DLD1 (cell line): ENCODE results near the gene PTPRF.

Experiments used
- in situ Hi-C: cut with HindIII; loops from 2 replicates; pipeline ENCODE4 v1.10.0; 2017; ENCODE audit warnings: low sequenced_read_pairs

PTPRF gene

DNA sequence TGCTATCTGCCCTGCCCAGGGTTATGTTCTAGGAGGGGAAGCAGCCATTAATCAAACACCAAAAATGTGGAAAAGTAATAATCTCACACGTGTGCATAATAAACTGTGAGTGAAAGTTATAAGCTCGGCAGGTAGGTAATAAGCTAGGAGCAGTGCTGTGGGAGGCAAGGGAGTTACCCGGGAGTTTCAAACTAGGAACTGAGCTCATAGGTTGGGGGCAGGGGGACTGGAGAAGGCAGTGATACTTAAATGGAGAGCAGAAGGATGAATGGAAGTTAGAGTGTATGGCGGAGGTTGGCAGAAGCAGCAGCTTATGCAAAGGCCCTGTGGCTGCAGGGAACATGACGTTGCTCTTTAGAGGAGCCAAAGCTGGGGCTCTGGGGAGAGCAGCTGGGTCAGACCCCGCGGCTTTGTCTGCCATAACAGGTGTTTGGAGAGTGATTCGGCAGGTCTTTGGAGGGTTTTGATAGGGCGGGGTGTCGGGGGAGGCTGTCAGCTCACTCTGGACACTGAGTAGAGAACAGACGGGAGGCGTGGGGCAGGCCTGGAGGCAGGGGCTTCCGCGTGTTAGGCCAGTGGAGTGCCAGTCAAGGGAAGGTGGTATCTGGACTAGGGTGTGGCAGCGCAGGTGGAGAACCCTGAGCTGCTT lies 20.0 kb downstream of the PTPRF start:
- in situ Hi-C loops: no loop called here

DNA sequence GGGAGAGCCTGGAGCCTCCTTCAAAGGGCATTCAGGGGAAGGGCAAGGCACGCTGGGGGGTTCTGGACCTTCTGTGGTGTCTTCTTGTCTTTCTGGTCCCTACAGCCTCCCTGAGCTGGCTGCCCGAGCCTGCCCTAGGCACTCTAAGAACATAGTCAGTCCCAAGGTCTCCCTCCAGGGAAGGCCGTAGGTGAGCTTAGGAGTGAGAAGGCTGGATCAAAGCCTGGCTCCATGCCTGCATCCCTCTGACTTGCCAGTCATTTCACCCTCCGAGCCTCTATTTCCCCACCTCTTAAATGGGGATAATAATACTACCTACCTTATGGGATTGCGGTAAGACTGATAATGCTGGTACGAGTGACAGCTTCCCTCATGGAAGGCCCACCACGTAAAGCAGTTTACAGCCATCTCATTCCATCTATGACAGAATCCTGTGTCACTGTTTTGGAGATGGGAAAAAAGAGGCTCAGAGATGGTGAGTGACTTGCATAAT lies 20.8 kb downstream of the PTPRF start:
- in situ Hi-C loops: no loop called here

DNA sequence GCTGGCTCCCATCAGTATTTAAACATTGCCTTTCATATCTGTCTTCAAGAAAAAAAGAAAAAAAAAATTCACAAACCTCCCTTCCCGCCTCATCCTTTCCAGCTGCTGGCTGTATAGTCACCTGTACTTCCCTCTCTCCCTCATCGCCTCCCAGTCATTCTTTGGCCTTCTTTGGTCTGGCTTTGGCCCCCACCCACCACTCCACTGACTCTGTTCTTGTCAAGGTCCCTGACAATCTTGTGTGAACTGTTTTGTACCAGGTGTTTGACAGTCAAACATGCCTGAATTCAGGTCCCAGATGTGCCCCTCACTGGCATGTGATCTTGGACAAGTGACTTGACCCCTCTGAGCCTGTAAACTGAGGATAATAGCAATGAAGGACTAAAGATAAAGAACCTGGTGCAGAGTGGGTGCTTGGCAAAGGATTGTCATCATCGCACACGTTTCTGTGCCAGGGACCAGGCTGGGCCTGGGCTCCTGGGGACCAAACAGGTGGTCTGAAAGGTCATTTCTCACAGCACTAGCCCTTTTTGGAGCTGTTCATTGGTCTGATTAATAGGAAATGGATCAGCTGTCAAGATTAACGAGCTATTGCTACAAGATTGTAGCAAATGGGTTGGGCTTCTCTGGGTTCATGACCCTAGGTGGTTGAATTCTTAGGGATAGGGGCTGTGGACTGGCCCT lies 21.5 kb downstream of the PTPRF start:
- in situ Hi-C loops: no loop called here

DNA sequence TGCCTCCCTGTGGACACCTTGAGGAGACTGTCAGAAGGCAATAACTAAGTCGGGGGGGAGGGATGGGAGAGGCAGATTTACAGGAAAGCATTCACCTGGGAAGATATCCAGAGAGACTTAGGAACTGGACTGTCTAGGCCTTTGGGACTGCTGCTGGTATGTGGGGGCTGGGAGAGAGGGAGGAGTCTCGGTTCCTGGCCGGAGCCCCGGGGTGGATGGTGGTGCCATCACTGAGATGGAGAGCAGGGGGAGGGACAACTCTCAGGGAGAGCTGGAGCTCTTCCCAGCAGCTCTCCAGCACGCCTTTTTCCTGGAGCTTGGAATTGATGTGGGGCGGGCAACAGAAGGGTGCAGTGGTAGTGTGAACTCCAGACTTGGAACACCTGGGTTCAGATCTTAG lies 22.1 kb downstream of the PTPRF start:
- in situ Hi-C loops: no loop called here

DNA sequence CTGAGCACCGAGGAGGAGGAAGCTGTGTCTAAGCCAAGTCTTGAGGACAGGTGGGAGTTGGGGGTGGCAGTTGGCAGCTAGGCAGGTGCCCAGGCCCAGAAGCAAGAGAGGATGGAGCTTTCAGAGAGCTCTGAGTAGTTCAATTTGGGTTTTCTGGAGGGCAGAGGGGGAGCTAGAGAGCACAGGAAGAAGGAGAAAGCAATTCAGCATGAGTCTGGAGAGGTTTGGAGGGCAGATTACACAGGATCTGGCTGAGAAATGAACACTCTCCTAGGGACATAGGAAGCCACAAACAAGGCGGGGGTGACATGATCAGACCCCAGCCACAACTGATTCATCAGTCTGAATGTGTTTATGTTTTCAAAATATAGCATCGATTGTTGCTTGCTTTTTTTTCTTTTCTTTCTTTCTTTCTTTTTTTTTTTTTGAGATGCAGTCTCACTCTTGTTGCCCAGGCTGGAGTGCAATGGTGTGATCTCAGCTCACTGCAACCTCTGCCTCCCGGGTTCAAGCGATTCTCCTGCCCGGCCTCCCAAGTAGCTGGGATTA lies 23.8 kb downstream of the PTPRF start:
- in situ Hi-C loops: no loop called here

DNA sequence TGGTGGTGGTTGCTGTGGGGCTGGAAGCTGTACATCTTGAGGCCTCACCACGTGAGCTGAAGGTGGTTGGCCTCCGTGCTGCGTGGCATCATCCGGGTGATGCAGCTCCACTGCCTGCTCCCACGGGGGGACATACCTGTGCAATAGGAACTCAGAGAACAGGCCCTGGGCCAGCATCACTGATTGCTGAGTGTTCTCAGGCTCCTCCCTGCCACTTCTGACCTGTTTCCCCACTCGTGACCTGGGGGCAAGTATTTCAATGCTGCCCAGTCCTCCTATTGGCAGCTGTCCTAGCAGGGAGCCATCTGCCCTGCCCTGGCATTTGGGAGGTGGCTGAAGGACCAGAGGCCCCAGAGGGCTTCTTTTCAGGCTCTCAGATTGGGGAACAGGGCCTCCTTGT lies 26.1 kb downstream of the PTPRF start:
- in situ Hi-C loops: no loop called here

DNA sequence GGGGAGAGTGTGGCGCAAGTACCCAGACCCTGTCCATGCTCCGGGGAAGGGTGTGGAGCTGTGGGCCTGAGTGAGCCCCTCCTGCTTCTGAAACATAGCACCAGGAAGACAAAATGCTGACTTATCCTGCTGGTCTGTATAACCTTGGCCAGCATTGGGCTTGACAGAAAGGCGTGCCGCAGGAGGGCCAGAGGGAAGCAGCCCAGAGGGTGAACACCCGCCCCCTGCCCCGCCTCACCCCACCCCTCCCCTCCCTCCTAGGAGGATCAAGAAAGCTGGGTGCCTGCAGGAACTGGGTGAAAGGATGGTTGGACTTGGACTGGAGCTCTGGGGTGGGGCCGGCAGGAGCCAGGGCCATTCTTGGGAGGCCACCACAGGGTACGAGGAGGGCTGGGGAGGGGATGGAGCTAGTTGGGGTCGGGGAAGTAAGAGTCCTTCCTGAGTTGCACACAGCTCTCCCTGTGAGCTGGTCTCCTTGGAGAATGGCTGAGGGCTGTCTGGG lies 27.1 kb downstream of the PTPRF start:
- in situ Hi-C loops: no loop called here

DNA sequence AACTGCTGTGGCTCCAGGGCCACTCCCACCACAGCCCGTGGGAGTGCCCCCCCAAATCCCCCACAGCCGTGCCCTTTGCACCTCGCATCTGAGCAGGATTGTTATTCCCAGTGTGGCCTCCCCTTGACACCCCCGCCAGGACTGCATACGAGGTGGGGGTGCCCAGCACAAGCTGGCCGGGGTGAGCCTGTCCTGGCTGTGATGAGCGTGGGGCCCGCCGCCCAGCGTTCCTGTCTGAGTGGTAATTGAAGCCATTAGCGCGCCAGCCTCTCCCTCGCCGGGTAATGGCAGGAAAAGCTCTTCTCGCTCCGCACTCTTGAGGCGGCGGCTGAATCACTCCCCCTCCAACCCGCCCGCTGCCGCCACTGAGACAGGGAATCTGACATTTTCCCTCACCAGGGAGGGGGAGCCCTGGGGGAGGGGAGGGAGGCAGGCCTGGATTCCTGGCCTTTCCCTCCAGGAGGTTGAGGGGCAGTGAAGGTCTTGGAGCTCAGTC lies 27.7 kb downstream of the PTPRF start:
- in situ Hi-C loops: no loop called here

DNA sequence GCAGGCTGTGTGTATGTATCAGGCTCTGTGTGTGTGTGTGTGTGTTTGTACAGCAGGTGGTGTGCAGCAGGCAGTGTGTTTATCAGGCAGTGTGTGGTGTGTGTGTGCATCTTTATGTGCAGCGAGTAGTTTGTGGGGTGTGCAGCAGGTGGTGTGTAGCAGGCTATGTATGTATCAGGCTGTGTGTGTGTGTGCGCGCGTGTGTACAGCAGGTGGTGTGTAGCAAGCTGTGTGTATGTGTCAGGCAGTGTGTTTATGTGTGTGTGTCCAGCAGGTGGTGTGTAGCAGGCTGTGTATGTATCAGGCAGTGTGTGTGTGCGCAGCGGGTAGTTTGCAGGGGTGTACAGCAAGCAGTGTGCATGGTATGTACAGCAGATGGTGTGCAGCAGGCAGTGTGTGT lies 29.0 kb downstream of the PTPRF start:
- in situ Hi-C loops: no loop called here

DNA sequence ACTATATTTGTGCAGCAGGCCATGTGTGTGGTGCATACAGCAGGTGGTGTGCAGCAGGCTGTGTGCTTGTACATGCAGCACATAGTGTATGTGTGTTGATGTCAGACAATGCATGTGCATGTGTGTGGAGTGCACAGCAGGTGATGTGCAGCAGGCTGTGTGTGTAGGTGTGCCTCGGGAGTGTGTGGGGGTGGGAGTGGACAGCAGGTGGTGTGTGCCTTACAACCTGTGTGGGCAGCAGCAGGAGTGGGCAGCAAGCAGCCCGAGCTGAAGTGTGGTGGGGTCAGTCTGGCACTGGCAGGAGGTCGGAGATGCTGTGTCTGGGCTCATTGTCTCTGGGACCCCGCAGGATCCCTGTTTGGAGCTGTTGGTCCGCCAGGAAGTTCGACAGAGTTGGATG lies 29.6 kb downstream of the PTPRF start:
- in situ Hi-C loops: no loop called here

DNA sequence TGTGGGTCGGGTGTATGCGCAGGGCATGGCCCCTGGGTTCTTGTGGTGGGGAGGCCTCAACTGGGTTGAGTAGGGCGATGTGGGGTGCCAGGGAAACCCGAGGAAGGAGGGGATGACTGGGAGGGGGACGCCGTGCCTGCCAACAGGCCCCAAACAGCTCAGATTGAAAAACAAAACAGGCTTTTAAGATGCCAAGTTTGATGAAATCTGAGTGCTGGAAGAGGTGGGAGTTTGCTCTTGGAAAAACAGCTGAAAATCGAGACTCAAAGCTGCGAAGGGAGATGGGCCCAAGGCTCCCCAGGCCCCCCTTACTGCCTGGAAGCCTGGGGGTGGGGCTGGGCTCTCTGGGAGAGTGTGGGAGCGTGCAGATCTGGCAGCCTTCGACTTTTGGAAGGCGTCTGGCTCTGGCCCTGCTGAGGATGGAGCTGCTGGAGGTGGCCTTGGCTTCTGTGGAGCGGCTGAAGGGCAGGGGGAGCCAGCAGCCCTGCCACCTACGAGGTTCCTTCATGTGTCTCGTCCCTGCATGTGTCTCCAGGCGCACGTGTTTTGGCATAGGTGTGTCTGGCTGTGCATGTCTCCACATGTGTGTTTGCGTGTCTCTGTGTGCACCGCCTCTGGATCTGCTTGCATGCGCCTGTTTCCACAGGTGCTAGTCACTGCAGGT lies 33.3 kb downstream of the PTPRF start:
- in situ Hi-C loops: no loop called here

DNA sequence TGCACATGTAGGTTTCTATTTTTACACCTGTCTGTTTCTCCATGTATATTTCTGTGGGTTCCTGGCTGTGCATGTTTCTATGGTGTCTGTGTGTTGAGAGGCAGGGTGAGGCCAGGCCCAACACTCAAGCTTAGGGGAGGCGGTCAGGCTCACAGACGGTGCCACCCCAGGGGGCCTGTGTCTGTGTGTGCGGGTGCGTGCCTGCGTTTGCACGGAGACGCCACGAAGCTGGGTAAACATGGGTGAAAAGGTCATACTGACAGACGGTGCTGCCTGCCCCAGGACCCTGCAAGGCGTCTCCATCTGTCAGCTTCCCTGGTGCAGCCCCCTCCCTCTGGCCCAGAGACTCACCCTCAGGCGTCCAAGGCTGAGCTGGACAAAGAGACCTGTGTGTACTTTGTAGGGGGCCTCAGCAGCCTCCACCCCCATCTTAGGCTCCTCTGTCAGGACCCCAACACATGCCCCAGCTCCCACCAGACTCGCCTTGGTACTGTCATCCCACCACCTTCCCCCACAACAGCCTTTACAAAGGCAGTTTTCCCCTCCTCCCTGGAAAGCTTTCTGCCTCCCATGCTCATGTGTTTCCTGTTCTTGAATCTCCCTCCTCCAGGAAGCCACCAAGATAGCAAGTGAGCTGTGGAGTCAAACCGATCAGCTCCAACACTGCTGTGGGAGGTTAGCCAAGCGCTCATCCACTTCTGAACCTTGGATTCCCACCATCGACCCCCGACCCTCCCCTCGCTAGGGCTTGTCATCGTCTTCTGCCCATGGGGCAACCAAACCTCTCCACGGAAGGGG lies 34.1 kb downstream of the PTPRF start:
- in situ Hi-C loops: no loop called here

DNA sequence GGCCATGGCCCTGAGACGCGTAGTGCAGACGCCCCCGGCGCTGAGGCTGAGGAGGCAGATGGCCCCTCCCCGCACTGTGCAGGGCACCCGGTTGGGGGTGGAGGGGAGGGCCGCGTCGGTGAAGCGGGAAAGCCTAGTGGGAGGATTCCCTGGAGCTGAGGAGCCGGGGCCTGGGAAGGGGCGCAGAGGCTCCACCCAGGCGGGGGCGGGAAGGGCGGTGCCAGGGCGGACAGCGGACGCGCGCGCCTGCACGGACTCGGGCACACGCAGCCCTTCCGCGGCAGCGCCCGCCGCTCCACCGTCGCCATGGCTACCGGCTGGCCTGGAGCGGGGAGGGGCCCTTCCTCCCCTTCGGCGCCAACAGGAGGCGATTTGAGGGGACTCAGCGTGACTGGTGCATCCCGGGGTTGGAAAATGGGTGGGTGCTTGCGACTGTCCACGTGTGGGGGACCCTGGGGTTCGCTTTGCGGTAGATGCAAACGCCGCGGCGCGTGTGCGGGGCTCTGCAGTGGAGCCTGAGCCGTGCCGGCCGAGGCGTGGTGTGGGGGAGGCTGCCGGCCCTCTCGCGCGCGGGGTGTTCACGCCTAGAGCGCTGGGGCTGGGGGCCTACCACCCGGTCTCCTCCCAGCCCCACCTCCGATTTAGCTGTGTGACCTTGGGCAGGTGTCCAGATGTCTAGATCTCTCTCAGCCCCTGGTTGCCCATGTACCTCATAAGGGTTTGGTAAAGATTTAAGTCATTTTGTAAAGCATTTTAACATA lies 35.1 kb downstream of the PTPRF start:
- in situ Hi-C loops: no loop called here

DNA sequence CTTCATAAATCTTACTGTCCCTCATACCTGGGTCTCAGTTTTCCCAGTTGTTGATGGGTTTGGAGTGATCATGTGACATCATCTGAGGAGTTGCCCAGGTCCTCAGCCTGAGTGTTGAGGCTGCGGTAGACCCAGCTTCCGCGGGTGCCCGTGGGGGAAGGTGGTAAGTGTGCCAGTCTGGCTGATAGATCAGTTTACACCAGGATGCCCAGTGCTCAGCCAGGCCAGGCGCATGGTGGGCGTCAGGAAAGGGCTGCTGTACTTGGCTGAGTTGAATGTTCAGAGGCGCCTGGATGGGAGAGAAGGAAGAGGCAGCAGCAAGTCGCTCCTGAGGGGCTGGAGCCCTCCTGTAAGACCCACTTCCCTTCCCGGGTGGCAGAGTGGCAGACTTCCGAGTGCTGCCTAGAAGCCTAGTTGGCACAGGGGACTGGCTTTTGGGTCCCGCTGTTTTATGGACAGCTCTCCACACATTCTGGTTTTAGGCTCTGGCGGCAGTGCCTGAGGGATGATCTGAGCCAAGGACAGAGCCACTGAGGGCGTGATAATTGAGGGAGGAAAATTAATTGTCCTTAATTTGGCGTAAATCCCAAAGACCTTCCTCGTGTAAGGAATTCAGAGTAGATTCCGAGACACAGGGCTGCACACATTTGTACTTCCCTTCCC lies 35.8 kb downstream of the PTPRF start:
- in situ Hi-C loops: no loop called here

DNA sequence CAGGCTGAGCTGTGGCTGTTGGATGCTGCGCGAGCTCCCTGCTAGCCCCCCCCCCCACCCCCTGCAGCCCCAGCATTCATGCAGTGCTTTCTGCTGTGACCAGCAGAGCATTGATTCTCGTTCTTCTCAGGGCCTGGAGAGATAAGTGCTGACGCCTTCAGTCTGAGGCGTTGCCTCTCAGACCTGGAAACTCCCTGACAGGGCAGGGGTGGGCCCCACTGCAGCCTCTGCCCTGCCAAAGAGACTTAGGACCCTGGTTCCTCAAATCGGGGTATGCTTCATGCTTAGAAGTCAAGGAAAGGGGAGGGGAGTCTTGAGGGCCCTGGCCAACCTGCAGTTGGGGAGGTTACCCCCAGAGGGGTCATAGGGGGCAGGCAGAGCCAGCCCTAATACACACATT lies 38.5 kb downstream of the PTPRF start:
- in situ Hi-C loops: no loop called here

DNA sequence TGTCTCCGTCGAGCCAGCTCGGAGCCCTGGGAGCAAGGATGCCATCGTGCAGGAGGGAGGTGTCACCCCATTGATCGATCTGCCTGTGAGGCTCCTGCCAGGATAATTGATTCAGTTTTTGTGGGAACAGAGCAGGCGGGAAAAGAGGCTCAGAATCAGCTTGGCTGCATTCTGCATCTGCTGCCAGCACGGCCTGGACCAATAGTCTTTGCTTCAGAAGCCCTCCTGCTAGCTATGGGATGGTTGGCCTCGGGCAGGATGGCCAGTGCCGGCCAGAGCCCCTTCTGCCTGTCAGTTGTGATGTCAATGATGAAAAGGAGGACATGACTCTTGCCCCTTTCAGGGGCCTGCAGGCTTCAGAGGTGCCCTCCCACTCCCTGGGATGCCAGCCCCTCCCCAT lies 39.6 kb downstream of the PTPRF start:
- in situ Hi-C loops: no loop called here

DNA sequence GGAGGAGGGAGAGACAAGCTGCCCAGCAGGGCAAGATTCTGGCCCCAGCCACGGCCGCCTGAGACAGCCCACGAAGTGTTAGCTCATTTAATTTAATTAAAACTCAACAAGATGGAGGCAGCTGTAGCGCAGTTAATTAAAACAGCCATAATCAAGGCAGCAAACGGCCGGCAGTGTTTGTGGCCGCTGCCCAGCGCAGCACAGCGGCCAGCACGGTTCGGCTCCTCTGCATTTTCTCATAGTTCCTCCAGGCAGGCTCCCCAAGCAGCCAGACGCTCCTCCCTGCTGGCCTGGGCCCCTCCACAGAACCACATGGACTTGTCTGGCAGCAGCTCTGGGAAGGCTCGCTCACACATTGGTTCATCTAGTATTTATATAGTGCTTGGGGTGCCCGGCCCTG lies 40.0 kb downstream of the PTPRF start:
- in situ Hi-C loops: no loop called here

DNA sequence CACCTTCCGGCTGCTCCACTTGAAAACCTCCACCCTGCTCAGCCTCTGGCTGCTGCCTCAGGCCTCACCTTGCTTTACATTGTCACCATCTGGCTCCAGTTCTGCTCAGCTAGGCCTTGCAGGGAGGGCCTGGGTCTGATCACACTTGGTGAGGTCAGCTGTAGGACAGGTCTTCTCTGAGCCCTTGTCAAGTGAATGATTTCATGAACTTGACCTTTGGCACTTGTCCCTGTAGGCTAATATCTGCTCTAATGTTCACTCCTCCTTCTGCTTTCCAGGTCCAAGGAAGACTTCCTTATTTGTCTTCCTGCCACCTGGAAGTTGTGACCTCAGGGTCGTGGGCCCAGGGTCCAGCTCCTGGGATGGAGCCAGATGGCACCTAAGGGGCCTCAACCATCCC lies 41.4 kb downstream of the PTPRF start:
- in situ Hi-C loops: no loop called here

DNA sequence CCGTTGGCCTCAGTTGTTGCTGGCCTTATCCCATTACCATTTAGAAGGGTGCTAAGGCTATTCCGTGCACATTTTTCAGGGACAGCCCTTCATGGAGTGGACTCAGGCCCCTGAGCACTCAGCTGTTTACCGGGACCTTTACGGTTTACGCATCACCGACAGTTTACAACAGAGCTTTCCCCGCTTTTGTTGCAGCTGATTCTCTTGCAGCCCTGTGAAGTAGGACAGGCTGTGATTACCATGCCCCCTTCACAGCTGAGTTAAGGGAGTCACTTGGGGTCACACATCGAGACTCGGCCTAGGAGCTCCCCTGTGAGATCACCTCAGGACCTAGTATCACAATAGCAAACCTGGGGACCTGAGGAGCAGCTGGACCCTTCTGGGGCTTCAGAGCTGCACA lies 41.9 kb downstream of the PTPRF start:
- in situ Hi-C loops: no loop called here
